Karpas-422 (cell line): ENCODE measurements around the gene HTR3A. TPM values are rescaled to one million over a fixed set of nuclear protein-coding genes. Genes with fewer than 3 reads are reported as not detected.

Source experiments
- DNase-seq: peaks from one replicate; pipeline ENCODE4 v3.0.0-alpha.2; 2015
- H2AFZ ChIP-seq: fragments of 200-600 bp; sonication (generic); 2 replicates; pipeline ENCODE4 v1.6.1; 2014; ENCODE audit warnings: antibody characterized with exemption, low read length, mixed read lengths
- H3K27ac ChIP-seq: fragments of 200-600 bp; sonication (generic); 2 replicates; pipeline ENCODE4 v1.5.1; 2014; ENCODE audit warnings: mild to moderate bottlenecking, low read length, moderate library complexity
- H3K27me3 ChIP-seq: fragments of 200-600 bp; sonication (generic); 2 replicates; pipeline ENCODE4 v1.6.1; 2014; ENCODE audit warnings: low read length, mixed read lengths
- H3K36me3 ChIP-seq: fragments of 200-600 bp; sonication (generic); 2 replicates; pipeline ENCODE4 v1.6.1; 2014; ENCODE audit warnings: low read length, mixed read lengths; ENCODE audit not compliant: insufficient read depth
- H3K4me1 ChIP-seq: fragments of 200-600 bp; sonication (generic); 2 replicates; pipeline ENCODE4 v1.6.1; 2014; ENCODE audit warnings: mild to moderate bottlenecking, low read length, mixed read lengths
- H3K4me2 ChIP-seq: fragments of 200-600 bp; sonication (generic); 2 replicates; pipeline ENCODE4 v1.6.1; 2014; ENCODE audit warnings: low read length, low read depth, mild to moderate bottlenecking; ENCODE audit not compliant: poor library complexity, severe bottlenecking
- H3K4me3 ChIP-seq: fragments of 200-600 bp; sonication (generic); 2 replicates; pipeline ENCODE4 v1.5.1; 2014; ENCODE audit warnings: mild to moderate bottlenecking, antibody characterized with exemption, low read length, mixed read lengths
- H3K79me2 ChIP-seq: fragments of 200-600 bp; sonication (generic); 2 replicates; pipeline ENCODE4 v1.6.1; 2014; ENCODE audit warnings: mild to moderate bottlenecking, low read length, mixed read lengths
- H3K9ac ChIP-seq: fragments of 200-600 bp; sonication (generic); 2 replicates; pipeline ENCODE4 v1.6.0; 2014; ENCODE audit warnings: low read length
- H3K9me2 ChIP-seq: fragments of 200-600 bp; sonication (generic), shearing (Covaris generic); replicated peaks from 2 replicates; pipeline ENCODE4 v1.6.0; 2014; ENCODE audit warnings: mild to moderate bottlenecking, low read length, moderate library complexity; ENCODE audit not compliant: insufficient read depth
- H3K9me3 ChIP-seq: fragments of 300-700, 200-600 bp; sonication (generic); 2 replicates; pipeline ENCODE4 v1.6.1; 2014; ENCODE audit warnings: low read length, mixed read lengths
- H4K20me1 ChIP-seq: fragments of 200-600 bp; sonication (generic); 2 replicates; pipeline ENCODE4 v1.6.1; 2014; ENCODE audit warnings: mild to moderate bottlenecking, antibody characterized with exemption, low read length, low read depth; ENCODE audit not compliant: insufficient read depth
- total RNA-seq: library from RNA; depleted of rRNA; stranded (reverse); fragments of >200 nt; shearing (Covaris generic); gene quantifications from 2 replicates; pipeline ENCODE4 v1.2.3, GENCODE V29; 2014; ENCODE audit warnings: low replicate concordance

Gene HTR3A
- total RNA-seq, 1 experiment from 2014 or later: 242 TPM

DNA sequence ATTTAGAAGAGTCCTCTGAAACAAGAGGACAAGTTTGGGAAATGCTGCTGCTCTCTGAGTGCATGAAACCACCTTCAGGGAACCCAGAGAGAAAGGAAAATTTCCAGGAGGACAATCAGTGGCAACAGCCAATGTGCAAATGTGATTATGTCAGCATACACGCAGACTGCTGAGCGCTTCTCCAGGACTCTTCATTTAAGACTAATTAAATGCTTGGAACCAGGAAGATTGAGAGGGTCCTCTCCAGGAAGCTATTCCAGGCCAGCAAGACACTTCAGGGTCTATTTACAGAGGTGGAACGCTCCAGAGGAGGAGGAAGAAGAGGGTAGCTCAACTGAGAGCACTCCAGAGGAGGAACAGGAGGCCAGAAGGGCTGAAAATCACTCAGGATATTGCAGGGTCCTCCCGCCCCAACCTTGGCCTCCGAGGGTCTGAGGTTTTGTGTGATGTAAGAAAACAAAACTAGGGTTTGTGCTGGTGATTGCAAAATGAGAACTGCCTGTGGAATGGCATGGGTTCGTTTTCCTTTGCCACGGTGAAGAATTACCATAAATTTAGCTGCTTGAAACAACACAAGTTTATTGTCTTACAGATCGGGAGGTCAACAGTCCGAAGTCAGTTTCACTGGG lies 14.1 kb upstream of the HTR3A start:
- Histone ChIP-seq H3K9ac (no peak overlapping the region), H3K4me1 (peaks cover 16% of the 10 kb centered on the region), H3K9me3 (no peaks in the 10 kb centered on the region), H3K36me3 (no peaks in the 10 kb centered on the region), H3K4me3 (no peak overlapping the region), H3K27me3 (no peaks in the 10 kb centered on the region), H4K20me1 (no peaks in the 10 kb centered on the region), H3K79me2 (no peaks in the 10 kb centered on the region), H2AFZ (no peak overlapping the region), H3K27ac (no peak overlapping the region), H3K9me2 (no peaks in the 10 kb centered on the region), H3K4me2 (no peak overlapping the region)
- DNase-seq: no peak

DNA sequence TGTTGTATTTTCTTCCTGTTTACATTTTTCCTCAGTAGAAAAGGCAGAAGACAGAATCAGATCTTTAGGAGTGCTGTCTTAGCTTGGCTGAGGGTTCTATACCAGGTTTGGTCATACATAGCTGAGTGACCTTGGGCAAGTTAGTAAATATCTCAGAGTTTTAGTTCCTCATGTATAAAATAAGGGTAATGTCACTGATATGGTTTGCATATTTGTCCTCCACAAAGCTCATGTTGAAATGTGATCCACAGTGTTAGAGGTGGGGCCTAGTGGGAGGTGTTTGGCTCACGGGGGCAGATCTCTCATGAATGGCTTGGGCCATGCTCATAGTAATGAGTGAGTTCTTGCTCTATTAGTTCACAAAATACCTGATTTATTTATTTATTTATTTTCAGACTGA lies 7.5 kb upstream of the HTR3A start:
- peak; percentile 73 for DNase-seq
- Histone ChIP-seq H3K79me2 (no peaks in the 10 kb centered on the region), H3K4me1 (peaks cover 30% of the 10 kb centered on the region), H3K9me2 (no peaks in the 10 kb centered on the region), H2AFZ (no peak overlapping the region; the same call in 1 of the 2 replicates), H3K4me2 (peak overlapping the region; percentile 32), H3K36me3 (no peaks in the 10 kb centered on the region), H3K27ac (peak overlapping the region; percentile 47), H3K4me3 (no peak overlapping the region), H3K9ac (no peak overlapping the region), H3K27me3 (no peaks in the 10 kb centered on the region), H3K9me3 (no peaks in the 10 kb centered on the region), H4K20me1 (no peaks in the 10 kb centered on the region)

DNA sequence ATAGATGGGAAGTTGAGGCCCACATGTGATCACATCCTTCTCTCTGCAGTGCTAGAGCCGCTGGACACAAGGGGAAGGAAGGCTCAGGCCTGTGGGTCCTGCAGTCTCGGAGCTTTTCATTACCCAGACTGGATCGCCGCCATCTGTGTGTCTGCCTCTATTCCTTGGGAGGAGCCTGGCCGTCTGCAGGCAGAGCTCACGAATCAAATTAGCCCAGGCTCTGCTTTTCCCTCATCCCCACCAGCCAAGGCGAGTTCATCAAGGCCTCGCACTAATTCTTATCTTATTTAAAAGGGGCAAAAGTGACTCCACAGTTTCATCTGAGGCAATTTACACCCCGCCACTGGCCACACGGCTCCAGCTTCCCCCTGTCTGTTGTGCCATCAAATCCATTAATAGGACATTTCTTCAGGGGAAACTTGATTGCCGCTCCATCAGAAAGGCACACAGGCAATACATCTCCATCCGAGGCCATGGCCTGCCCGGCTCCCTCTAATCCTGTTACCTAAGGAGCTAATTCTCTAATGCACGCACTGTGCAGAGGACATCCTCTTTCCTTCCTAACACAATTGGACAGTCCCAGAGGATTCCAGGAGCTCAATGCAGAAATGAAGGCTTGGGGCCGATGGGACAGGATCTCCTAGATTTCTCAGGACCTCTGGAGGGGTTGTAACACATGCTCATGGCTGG lies 3.3 kb upstream of the HTR3A start:
- Histone ChIP-seq H3K4me1 (peaks cover 70% of the 10 kb centered on the region), H4K20me1 (no peaks in the 10 kb centered on the region), H3K27me3 (no peaks in the 10 kb centered on the region), H3K9ac (no peak overlapping the region), H3K4me3 (no peak overlapping the region), H3K4me2 (no peak overlapping the region), H3K27ac (no peak overlapping the region), H3K79me2 (no peaks in the 10 kb centered on the region), H2AFZ (no peak overlapping the region), H3K36me3 (no peaks in the 10 kb centered on the region), H3K9me2 (no peaks in the 10 kb centered on the region), H3K9me3 (no peaks in the 10 kb centered on the region)
- no peak for DNase-seq

DNA sequence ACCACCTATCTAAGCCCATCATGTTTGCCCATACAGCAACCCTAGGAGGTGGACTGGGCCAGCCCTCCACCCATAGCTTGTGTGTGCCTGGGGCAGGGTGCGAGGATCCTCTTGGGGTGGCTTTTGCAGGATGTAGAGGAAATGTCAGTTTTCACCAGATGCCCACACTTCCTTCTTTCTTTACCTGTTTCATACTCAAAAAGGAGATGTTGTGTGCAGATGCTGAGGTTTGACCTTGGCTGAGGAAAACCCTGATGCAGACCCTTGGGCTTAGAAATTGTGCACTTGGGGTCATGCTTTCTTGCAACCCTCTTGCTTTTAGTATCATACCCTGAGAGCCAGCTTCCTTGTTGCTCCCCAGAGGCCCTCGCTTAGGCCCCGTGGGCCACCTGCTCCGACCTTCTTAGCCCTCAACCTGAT lies 2.2 kb downstream of the HTR3A start:
- peak overlapping the region; percentile 79 for H3K4me2 ChIP-seq
- peak overlapping the region; percentile 68 for H3K4me3 ChIP-seq
- H3K36me3 ChIP-seq: peaks cover 20% of the 10 kb centered on the region
- no peak overlapping the region for H2AFZ ChIP-seq
- no peaks in the 10 kb centered on the region for H3K27me3 ChIP-seq
- peak overlapping the region; percentile 83 for H3K9ac ChIP-seq
- peaks cover 4% of the 10 kb centered on the region; the same call in 1 of the 2 replicates for H4K20me1 ChIP-seq
- H3K79me2 ChIP-seq: no peaks in the 10 kb centered on the region
- peak overlapping the region; percentile 98 for H3K27ac ChIP-seq
- no peaks in the 10 kb centered on the region for H3K9me3 ChIP-seq
- no peaks in the 10 kb centered on the region for H3K9me2 ChIP-seq
- DNase-seq: peak; percentile 95
- peaks cover 77% of the 10 kb centered on the region for H3K4me1 ChIP-seq

DNA sequence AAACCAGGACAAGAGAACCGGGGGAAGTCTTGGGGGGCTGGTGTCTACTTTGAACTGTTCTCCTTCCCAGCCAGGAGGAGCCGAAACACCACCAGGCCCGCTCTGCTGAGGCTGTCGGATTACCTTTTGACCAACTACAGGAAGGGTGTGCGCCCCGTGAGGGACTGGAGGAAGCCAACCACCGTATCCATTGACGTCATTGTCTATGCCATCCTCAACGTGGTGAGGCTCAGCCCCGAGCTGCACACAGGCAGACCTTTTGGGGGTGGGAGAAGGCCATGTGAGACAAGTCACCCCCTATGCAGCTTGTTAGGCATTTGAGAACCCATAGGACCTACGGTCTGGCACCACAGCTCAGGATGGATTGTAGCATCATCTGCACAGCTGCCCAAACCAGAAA lies 2.8 kb downstream of the HTR3A start:
- no peaks in the 10 kb centered on the region for H3K9me2 ChIP-seq
- H3K27me3 ChIP-seq: no peaks in the 10 kb centered on the region
- H2AFZ ChIP-seq: no peak overlapping the region
- peaks cover 4% of the 10 kb centered on the region; the same call in 1 of the 2 replicates for H4K20me1 ChIP-seq
- DNase-seq: peak; percentile 72
- peak overlapping the region; percentile 62 for H3K4me3 ChIP-seq
- H3K79me2 ChIP-seq: no peaks in the 10 kb centered on the region
- H3K4me2 ChIP-seq: peak overlapping the region; percentile 79
- H3K27ac ChIP-seq: peak overlapping the region; percentile 98
- peaks cover 20% of the 10 kb centered on the region for H3K36me3 ChIP-seq
- no peaks in the 10 kb centered on the region for H3K9me3 ChIP-seq
- peak overlapping the region; percentile 64 for H3K9ac ChIP-seq
- H3K4me1 ChIP-seq: peaks cover 70% of the 10 kb centered on the region

DNA sequence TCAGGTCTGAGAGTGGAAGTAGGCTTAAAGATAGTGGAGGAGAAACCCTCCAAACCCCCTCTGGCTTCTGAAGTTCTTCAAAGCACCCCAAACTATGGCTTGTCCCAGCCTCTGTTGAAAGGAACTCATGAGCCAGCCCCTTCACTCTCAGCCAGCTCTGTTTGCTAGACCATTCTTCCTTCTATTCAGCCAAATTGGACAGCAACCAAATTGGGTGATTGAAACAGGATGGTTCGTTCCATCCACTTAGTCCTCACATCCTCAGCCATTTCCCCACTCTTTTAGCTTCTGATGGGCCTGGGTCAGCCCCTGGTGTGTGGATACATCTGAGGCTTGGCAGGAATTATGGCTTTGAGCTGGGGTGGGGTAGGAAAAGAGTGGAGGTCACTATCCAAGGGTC lies 4.5 kb downstream of the HTR3A start:
- Histone ChIP-seq H3K27me3 (no peaks in the 10 kb centered on the region), H3K9me3 (no peaks in the 10 kb centered on the region), H3K79me2 (no peaks in the 10 kb centered on the region), H3K36me3 (peaks cover 20% of the 10 kb centered on the region), H3K4me2 (no peak overlapping the region), H2AFZ (no peak overlapping the region), H4K20me1 (peaks cover 4% of the 10 kb centered on the region; the same call in 1 of the 2 replicates), H3K4me3 (no peak overlapping the region), H3K9me2 (no peaks in the 10 kb centered on the region), H3K4me1 (peaks cover 61% of the 10 kb centered on the region), H3K9ac (no peak overlapping the region), H3K27ac (peak overlapping the region; percentile 51)
- DNase-seq: no peak

DNA sequence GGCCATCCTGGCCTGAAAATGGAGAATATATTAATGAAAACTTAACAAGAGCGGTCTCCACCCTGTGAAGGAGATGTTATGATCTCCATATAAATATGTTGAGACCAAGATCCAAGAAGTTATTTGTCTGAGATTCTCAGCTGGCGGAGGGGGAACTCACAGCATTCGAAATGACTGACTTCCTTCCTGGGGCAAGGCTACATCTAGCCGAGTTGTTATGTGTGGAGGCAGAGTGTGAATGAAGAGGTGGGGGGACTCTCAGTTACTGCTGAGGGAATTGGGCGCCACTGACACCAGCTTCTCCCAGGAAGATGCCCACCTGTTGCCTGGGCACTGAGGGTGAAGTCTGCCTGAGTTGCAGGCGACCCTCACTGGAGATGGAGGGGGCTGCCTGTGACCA lies 5.9 kb downstream of the HTR3A start:
- DNase-seq: no peak
- peaks cover 20% of the 10 kb centered on the region for H3K36me3 ChIP-seq
- H3K27ac ChIP-seq: no peak overlapping the region
- no peaks in the 10 kb centered on the region for H3K79me2 ChIP-seq
- no peak overlapping the region for H2AFZ ChIP-seq
- H3K27me3 ChIP-seq: no peaks in the 10 kb centered on the region
- H3K4me1 ChIP-seq: peaks cover 49% of the 10 kb centered on the region
- no peak overlapping the region for H3K9ac ChIP-seq
- H3K4me3 ChIP-seq: no peak overlapping the region
- H3K9me2 ChIP-seq: no peaks in the 10 kb centered on the region
- H4K20me1 ChIP-seq: peaks cover 4% of the 10 kb centered on the region; the same call in 1 of the 2 replicates
- no peak overlapping the region for H3K4me2 ChIP-seq
- no peaks in the 10 kb centered on the region for H3K9me3 ChIP-seq

DNA sequence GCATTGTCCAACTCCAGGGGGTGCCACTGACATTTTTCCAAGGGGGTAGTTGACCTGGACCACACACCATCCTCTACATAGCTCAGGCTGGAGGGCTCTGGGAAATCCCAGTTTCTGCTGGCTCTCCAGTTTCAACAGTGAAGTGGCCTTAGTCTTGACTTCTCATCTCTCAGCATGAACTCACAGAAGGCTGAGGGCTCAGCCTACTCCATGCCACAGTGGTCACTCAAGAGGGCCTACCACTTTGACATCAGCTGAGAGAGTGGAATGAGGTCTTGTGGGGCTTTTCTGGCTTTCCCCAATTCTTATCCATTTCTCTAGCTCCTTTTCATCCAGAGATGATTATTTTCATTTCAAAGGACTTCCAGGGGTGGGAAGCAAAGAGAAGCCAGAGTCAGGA lies 7.4 kb downstream of the HTR3A start:
- Histone ChIP-seq H2AFZ (no peak overlapping the region), H4K20me1 (peaks cover 4% of the 10 kb centered on the region; the same call in 1 of the 2 replicates), H3K9ac (no peak overlapping the region), H3K36me3 (peaks cover 20% of the 10 kb centered on the region), H3K4me2 (no peak overlapping the region), H3K9me3 (no peaks in the 10 kb centered on the region), H3K4me1 (peaks cover 35% of the 10 kb centered on the region), H3K79me2 (no peaks in the 10 kb centered on the region), H3K4me3 (no peak overlapping the region), H3K9me2 (no peaks in the 10 kb centered on the region), H3K27me3 (no peaks in the 10 kb centered on the region), H3K27ac (no peak overlapping the region)
- DNase-seq: no peak
